Fibroblast of skin of left quadriceps (primary cell): ENCODE data around the gene AKT3.
A peak's percentile ranks its signal among the peaks of the same experiment; 100 is the strongest.

Source experiments
- DNase-seq, 2 experiments: peaks; one replicate each; pipeline ENCODE4 v3.0.0-alpha.2; 2013; ENCODE audit warnings: low read depth in 2 of 2

The AKT3 gene

DNA sequence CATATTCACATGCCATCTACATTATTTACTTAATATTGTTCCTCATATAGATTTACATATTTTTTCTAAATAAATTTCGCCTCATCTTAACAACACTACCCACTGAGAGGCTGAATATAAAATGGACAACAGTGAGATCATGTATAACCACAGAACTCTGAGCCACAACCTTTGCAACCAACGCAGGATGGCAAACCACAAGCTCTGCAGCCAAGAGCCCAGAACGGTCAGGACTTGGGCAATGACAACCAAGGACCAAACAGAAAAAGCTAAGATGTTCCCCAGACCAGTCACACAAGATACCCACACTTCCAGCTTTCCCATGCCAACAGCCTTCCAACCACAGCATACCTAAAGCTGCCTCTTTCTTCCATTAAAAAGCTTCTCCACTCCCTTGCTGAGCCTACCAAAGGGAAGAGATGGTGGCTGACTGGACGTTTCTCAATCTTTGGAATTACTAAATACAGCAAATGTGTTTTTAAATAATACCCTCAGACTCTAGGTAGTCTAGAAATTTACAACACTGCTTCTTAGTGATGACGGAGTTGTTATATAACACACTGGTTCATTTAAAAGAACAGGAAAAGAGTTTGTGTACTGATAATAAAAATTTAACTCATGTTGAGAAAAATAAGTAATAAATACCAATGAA, 117.9 kb downstream of the AKT3 start:
- DNase-seq: no peak

DNA sequence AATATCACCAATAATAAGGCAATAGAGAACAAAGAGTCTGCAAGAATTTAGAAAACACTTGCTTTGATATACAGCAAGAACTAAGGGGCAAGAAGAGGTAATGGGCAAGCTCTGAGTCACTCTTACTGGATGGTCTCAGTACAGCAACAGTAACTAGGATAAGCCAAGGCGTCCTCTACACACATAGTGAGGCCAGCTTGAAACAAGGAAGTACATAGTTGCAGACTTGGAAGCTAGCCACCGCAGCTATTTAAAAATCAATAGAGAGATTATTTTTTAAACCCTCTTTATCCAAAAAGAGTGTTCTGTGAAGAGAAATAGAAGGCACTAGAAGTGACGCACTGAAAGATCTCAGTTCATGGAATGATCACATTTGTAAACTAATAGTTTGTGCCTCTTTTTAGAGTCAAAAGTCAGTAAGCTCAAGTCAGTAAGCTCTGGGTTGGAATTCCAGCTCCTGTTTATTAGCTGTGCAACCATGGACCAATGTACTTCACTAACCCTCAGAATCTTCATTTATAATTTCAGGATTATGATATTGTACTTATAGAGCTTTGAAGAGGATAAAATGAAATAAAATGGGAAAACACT, 118.6 kb downstream of the AKT3 start:
- no peak for DNase-seq

DNA sequence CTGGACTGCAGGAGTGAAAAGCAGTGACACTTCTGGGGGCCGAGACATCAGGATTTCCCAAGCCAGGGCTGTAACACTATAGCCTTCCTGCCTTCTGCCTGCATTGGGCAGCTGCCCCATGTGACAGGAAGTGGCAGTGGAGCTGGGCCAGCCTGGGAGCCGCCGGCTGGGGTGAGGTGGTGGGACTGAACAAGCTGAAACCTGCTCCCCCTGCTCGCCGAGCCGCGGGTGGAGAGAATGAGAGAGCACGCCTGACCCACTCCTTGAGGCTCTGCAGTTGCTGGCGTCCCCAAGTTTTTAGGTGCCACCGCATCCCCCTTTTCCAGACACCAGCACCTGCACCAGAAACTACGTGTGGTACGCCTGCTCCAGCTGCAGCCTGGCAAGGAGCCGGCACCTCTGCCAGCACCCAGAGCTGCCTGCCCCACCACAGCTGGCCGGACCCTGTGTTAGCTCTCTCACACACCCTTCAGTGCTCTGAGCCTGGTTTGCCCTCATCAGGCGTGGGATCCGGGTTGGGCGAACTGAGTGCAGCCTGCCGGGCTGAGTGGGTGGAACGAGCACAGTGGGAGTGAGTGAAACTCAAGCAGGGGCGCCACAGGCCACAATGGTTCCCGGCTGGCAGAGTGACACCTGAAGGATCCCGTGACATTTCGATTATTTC, 119.4 kb downstream of the AKT3 start:
- no peak for DNase-seq

DNA sequence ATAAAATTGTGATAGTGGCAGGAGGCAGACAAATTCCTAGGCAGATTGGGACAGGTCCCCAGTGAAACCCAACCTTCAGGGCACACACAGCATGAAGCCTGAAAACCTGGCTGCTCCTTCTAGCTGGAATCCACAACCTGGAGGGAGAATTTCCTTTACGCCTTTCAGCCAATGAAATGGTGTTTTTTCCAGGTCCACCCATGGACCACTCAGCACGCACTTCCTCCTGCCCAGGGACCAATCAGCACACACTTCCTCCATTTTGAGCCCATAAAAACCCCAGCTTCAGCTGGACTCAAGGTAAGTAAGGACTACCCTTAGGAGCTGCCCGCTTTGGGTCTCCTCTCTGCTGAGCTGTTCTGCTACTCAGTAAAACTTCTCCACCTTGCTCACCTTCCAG, 120.1 kb downstream of the AKT3 start:
- no peak for DNase-seq

DNA sequence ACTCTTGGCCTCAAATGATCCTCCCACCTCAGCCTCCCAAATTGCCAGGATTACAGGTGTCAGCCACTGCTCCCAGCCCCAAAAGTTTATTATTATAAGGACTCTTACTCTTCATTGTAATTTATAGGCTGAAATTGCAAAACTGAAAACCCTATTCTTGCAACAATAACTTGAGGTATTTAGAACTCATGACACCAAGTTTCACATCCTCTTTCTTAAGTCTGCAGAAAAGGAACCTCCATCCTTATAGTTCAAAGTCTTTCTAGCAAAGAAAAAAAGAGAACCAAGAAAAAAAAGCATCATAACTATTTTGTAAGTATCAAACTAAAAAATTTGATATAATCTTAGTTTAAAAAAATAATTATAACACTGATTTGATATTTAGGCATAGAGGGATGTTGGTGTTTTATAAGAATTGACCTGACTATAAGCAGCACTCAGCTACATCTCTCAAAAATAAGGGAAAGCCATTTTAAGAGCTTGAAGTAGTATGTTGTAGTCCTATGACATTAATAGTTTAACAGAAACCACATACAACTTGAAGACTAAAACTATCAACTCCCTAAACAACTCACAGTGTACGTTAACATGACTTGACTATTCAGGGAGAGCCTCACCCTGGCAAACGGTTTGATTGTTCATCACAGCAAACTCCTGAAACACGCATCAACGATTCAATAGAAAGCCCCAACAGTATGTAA, 122.4 kb downstream of the AKT3 start:
- DNase-seq: no peak

DNA sequence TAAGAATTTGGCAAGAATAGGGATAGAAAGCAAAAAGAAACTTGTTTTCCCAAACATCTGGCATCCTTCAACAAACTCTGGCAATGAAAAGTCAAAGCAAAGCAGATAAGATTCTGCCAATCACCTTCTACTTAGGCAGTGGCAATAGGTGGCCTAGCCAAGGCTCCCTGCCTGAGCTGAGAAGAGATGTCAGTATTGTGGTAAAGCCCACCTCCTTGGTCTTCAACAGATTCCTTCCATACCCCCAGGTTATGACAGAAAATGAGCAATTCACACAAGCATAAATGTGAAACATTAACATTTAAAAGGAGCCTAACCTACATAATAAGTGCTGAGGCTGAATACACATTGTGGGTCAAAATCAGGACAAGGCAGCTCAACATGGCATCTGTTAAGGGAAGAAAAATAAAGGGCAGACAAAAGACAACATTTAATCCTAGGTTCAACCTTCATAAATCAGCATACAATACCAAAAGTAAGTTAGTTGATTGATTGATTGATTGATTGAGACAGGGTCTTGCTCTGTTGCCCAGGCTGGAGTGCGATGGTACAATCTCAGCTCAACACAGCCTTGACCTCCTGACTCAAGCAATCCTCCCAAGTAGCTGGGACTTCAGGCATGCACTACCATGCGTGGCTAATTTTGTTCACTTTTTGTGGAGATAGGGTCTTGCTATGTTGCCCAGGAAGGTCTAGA, 123.1 kb downstream of the AKT3 start:
- no peak for DNase-seq

DNA sequence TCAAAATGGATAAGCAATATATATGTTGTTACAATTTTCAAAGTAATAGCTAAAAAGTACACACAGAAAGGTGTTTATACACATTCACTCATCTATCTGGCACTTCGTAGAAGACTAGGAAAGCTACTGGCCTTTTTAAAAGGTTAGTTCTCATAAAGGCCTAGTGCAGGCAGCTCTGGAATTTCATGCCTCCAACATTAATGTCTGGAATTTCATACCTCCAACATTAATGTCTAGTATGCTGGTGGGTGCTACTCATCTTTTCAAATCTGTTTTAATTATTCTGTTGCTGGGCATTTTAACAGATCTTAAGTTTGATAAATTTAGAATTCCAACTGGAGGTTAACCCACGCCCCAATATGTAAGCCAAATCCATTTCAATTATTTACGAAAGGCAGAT, 124.2 kb downstream of the AKT3 start:
- DNase-seq: no peak

DNA sequence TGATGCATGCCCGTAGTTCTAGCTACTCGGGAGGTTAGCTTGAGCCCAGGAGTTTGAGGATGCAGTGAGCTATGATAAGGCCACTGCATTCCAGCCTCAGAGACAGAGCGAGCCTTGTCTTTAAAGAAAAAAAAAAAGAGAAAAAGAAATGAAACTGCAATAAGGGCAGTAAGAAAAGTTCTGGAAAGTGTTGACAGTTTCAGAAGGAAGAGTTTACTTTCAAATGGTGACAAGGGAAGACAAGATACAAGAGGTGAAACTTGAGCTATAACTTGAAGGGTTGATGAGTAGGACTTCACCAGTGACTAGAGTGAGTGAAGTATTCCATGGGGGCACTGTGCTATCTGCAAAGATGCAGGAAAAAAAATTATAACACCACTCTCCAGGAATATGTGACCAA, 125.0 kb downstream of the AKT3 start:
- no peak for DNase-seq

DNA sequence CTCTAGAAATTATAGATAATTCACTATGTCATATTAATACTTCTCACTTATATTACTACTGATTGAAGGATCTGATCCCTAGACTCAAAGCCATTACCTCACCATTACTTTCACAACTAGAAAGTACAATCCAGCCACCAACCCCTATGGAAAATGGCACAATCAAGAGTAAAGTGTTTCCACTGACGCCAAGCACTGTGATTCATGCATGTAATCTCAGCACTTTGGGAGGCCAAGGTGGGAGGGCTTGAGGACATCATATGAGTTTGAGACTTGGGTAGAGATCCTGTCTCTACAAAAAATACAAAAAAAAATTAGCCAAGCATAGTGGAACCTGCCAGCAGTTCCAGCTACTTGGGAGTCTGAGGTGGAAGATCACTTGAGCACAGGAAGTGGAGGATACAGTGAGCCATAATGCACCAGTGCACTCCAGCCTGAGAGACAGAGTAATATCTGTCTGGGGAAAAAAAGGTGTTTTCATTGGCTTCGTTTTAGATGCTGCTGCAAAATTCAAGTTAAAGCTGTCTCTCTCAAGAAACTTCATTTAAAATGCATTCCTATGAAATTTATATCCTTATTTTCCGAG, 126.5 kb downstream of the AKT3 start:
- no peak for DNase-seq

DNA sequence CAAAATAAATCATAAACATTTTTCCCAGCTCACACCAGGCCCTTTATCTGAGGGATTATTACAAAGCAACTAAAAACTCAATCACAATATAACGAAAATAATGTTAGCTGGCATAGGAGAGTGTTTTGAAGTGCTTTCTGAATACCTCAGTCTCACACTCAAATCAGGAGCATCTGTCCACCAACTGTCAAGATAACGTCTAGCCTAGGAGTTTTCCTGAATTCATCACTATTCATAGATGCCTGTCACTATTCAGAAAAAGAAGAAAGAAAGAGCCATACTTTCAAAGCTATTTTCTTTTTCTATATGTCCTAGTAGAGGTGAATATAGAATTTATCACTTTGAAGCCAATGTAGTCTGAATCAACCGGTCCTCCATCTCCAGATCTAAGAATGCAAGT, 127.0 kb downstream of the AKT3 start:
- no peak for DNase-seq

DNA sequence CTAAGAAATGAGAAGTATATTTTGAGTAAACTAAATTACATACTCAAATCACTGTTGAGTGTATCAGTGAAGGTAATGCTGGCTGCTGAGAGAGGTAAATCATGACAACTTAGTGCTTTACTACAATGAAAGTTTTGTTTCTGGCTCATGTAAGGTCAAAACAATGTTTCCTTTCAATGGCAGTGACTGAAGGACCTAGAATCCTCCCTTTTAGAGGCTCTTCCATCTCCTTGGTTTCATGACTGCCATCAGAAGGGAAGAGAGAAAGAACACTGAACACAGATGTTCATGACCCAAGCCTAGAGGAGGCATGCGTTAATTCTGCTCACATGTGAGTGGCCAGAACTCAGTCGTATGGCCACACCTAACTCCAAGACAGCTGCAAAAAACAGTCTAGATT, 130.6 kb downstream of the AKT3 start:
- DNase-seq: no peak

DNA sequence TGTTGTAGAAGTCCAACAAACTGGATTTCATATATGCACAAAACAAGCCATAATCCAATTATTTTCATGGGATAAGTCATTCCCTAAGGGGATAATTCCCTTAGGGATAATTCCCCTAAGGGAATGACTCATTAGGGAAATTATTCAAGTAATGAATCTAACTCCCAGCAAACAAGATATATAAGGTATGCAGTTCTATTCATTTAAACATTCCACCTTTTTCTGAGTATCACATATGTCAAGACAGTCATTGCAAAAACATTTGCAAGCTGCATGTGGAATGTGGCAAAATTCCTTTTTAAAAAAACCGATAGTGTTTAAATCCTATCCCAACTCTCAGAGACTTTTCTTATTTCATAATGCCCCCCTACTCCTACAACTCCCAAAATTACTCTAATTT, 131.2 kb downstream of the AKT3 start:
- DNase-seq: peak; percentile 88 to 91

DNA sequence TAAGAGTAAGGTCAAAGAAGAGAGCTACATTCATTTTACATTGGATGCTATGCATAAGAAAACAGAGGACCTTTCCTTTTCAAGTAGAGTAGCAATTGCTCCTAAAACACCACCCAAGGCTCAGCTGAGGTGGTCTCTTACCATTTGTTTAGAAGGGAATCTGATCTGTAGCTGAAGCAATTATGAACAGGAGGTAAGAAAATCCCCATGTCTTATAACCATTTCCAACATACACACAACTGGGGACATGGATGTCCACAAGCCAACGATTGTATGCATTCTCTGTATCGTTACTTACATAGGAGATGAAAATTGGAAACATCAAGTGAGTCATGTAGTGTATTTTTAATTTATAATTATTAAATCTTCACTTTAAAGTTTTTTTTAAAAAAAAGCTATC, 132.0 kb downstream of the AKT3 start:
- DNase-seq: no peak

DNA sequence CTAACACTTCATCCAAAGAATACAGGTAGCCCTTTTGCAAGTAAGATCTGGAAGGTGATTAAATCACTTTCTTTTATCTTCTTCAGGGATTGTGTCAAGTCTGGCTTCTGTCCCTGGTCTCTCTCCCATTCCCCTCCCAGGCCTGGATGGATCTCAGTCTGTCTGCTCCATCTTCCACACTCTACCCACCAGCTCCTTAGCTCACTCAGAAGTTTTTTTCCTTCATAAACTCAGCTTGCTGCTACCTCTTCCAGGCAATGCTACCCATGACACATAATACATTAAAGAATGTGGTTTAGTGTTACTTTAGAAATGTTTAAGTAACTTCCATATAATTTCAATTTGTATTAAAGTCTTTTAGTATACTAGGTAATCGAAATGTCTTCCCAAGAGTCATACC, 133.1 kb downstream of the AKT3 start:
- no peak for DNase-seq

DNA sequence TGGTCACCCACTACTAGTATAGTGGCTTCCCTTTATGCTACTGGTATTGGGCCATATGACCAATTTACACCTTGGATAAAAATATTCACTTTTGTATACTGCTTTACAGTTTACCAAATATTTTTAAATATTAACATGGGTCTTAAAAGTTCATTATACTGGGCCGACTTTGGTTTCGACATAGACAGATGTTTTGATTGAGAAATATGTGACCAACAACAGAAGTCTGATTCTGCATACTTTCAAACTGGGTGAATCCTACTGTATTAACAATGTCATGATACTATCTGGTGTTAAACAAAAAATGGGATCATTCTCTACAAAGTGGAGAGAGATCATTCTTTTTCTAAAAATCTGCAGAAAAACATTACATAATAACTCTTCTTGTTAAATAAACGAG, 134.8 kb downstream of the AKT3 start:
- peak in 1 of 2 experiments; percentile 11 for DNase-seq

DNA sequence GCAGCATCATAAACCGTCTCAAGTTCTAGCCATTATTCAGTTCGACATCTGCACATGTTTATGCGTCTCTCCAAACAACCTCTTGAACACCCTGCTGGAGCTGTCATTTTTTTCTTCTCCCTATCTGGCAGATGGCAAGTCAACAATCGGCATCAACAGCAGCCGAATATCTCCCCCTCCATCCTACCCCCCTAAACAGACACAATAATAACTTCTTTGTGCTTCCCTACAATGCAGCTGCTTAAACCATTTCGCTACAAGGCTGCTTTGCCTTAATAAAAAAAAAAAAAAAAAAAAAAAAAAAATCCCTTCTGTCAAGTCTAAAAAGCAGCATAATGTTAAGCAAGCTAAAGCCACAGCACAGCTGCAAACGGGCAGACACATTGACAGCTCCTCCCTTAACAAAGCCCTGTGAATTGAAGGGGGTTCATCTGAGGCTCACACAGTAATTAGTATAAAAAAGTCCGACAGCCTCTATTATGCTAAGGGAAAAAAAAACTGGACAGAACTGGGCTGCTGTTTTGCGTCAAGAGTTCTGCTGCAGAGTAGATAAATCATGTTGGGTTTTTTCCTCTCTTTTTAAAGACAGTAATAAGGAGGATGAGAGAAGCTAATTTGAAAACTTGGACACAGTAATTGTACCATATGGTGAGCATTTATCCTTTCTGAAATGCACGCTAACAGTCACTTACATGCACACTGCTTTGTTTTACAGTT, 136.4 kb downstream of the AKT3 start:
- DNase-seq: peak; percentile 58 to 60

DNA sequence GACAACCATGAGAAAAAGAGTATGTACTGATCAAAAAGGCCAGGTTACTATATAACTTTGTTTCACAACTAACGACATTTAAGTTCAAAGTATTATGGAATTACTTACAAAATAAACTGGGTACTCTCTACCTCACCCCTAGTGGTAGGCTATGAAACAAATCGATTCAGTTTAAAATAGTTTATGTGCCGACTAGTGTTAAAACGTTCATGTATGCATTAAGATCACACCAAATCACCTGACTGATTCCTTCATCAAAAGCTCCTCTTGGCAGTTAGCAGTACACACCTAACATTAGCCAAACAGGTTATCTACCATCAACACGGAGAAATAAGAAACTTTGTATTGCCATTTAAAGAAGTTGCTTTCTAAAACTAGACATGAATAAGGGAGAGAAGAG, 137.1 kb downstream of the AKT3 start:
- DNase-seq: no peak

DNA sequence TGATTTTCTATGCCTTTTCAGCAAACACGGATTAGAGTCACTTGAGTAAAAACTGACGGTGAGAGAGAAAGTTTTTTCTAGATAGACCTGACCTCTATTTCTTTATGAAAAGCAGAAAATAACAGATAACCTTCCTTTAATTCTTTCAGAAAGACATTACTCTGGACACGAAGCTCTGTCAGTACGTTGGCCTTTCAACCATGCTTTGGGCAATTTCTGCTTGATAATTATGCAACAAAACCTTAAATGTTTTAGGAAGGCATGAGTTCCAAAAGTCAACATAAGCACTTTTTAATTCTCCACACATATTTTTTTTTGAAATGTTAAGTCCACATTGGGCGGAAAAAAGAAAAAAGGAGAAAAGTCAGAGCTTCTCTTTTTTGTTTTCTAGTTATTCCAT, 137.8 kb downstream of the AKT3 start:
- DNase-seq: no peak

DNA sequence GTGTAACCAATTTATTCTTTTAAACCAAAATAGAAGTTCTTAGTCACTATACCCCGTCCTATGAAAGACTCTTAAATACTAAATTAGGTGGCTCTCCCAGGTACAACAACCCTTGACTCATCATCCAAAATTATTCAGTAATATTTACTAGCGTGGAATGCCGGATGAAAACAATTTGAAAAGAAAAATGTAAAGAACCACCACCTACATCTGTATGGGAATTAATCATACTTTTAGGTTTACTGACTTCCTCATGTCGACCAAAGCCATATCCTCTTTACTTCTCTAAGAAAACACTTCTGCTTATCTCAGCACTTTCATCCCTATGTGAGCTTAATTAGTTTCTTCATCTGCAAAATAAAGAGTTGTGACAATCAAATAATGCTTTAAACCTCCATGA, 139.6 kb downstream of the AKT3 start:
- no peak for DNase-seq

DNA sequence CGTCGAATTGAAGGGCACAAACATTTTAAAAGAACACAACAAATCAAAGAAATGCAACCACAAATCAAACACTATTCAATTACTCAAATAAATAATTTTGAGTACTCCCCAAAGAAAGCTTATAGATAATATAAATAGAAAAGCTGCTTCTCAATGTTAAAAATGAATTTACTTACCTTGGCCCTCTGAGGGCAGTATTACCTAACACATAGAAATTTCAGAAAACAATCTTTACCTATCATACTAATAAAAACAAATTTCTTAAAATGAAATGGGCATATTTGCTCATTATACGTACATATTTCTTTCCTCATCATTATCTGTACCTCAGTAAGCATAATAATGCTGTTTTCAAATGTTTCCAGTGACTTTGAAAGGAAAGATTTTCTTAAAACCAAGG, 141.8 kb downstream of the AKT3 start:
- no peak for DNase-seq

DNA sequence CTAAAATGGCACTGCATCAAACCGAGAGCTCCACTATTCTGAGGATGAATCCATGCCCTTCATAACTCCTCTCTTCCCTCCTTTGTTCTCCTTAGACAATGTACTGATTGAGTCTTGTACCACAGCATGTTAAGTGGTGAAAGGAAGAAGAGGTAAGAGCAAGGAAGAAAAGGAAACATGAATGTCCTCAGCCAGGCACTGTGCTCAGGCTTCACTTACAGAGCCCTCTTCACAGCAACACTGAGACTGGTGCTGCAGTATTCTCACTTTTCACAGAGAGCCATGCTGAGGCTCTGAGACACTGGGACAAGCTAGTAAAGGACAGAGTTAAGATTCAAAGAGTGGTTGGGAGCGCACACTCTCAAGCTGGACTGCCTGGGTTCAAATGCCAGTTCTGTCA, 143.5 kb downstream of the AKT3 start:
- no peak for DNase-seq
